HG02852 (cell line): ENCODE measurements around the gene CCDC51.

Experiments
- ATAC-seq: cut with Tn5 transposase; IDR thresholded peaks from one replicate; pipeline ENCODE4 v1.9.1; 2021; ENCODE audit warnings: mild to moderate bottlenecking, moderate library complexity; ENCODE audit not compliant: unreplicated experiment

Gene CCDC51

DNA sequence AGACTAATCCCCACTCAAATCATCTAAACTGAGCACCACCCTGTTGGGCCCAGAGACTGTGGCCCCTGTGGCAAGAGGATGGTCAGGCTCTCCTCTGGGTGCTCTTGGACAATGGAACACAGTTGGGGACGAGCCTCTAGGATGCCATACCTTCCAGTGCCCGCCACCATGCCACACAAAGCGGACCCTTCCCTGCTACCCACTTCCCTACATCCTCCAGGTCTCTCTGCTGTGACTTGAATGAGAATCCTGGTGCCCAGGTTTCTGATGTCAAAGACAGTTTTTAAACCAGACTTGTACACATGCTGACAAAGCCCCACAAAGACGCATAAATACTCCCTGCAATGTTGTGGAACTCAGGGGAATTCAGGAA, 4.7 kb downstream of the CCDC51 start:
- no peak for ATAC-seq

- ATAC-seq: no peak
Measured at GRCh38 chr3:48434591-48435222, 5.2 kb downstream of the CCDC51 start.

DNA sequence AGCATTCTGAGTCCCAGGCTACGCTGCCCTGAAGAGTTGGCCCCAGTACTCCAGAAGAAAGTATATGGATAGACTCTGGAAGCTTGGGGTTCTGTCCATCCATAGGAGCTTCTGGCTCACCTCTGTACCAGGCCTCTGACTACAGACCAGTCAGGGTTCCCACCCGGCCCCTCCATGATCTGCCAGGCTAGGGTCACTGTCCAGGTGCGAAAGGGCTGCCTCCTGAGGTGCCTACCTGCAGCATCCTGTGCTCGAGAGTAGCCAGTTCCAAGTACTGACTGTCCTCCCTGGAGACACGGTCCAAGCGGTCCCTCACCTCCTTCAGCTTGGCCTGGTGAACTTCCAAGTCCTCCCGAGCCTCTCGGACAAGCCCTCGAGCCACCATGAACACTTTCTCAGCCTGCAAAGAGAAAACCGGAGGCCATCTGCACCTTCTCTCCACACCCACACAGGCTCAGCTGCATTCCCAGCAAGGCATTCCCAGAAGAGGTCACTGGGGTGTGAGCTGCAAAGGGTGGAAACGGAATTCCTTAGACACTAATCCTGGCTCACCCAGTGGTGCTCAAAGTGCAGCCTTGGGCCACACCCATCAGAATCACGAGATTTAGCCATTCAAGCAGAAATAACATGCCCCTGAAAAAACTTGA, 6.3 kb downstream of the CCDC51 start:
- ATAC-seq: no peak

GRCh38 chr3:48432411-48433371, 7.2 kb downstream of the CCDC51 start:
- no peak for ATAC-seq

DNA sequence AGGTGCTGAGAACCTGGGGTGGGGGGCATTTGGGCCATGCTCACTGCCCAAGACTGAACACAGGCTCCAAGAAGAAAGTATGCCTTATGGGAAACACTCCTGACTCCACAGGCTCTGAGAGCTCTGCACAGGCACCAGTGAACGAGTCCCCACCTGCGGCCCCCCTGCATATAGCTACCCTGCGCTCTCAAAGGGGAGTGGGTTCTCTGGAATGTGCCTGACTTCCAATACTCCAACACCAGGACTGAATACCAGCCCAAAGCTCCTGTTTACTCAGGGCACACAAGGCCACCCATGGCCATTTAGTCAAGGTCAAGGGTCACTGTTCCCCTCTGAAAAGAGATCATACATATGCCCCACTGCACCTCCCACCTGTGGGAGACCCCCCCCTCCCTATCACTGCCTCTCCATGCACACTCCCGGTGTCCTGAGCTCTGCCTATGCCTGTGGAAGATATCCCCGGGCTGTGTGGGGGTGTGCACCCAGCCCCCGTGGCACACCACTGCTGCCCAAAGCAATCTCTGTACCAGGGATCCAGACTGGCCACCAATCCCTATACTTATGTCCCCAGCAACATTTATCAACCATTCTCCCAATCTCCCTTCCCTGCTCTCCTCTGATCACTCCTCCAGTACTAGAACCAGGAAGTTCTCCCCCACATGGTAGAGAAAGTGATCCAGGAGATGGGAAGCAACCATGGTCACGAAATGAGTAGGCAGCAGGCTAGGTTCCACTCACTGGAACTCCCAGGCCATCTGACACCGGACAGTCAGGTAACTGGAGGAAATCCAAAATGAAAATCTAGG, 8.5 kb downstream of the CCDC51 start:
- ATAC-seq: no peak

DNA sequence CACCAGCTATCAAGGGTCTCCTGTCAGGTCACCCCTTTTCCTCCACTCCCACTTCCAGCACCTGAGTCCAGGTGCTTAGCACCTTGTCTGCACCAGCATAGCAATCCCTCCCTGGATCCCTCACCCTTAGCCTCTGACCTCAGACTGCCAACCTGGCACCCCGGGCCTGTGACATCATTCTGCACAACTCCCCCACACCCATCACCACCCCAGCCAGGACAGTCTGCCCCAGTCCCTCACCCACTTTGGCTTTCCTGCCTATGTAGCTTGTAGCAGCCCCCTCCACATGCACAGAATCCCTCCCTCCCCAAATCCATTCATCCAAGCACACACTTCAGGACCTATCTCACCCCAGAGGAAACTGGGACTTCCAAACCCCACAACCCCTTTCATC, 9.2 kb downstream of the CCDC51 start:
- no peak for ATAC-seq

- no peak for ATAC-seq
Measured at GRCh38 chr3:48429960-48430707, 9.8 kb downstream of the CCDC51 start, which contains the start of gene PLXNB1. Gene PLXNB1, minus strand, starts transcription at chr3:48430086. Its CDS starts 5,475 bp downstream, at chr3:48424611.

DNA sequence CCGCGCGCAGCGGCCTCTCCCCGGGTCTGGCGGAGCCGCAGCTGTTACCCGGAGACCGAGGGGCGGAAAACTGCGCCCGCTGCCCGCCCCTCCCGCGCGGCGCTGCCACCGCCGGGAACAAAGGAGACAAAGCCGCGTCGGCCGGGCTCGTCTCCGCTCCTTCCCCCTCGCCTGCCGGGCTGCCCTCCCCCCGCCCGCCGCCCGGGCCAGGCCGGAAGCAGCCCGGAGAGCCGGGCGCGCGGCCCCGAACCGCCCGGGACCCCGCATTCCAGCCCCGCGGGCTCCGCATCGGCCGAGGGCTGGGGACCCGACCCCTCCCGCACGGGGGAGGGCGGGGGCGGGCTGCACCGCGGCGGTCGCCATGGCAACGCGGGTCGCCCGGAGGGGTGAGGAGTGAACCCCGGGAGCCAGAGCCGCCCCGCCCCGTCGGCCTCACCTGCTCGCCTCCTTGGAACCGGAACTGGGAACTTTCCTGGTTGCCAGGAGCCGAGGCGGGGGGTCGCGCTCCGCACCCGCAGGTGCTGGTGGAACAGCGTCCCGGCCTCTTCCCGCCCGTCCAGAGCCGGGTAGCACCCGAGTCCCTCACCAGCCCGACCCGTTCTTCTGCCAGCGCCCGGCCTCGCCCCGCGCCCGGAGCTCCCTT, 10.5 kb downstream of the CCDC51 start:
- ATAC-seq: no peak

- ATAC-seq: no peak
Measured at GRCh38 chr3:48428572-48429316, 11.2 kb downstream of the CCDC51 start.

DNA sequence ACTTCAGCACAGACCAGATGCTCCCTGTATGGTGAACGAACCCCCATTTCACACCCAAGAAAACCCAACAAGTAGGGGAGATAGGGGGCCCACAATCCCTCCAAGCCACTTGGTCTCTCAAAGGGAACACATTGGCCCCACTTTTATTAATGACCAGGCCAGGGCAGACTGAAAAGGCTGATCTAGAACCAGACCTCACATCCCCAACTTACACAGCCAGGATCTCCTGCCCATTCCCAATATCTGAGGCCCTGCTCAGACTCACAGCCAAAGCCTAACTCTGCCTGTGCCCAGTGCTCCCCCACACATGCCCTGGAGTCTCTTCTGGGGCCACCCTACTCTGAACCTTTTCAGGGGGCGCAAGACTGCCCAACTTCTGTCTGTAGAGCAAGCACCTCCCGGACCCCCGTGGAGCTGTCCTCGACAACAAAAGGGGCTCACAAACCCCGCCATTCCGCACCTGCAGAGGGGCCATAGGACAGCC, 11.8 kb downstream of the CCDC51 start:
- ATAC-seq: no peak

GRCh38 chr3:48427630-48427962, 12.3 kb downstream of the CCDC51 start:
- no peak for ATAC-seq

GRCh38 chr3:48426944-48427629, 12.8 kb downstream of the CCDC51 start:
- no peak for ATAC-seq

DNA sequence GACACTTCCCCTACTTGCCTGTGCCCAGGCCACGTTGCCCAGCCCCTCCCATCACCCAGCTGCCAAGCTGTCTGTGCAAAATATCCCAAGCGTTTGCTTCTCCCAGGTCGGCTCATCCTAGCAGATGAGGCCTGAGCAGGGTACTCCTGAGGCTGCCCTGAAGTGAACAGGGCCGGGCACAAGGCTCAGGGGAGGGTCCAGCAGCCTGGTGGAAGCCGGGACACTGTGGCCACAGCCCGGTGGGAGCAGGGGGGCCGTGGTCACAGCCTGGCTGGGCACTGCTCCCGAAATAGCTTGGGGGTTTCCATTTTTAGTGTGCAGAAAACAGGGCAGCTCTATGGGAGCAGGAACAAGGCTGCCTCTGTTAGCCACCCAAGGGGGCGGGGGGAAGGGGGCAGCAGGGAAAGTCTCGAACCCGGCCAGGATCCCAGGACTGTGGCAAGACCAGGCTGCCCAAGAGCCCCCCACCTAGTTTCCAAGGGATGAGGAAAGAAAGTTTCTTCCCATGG, 13.5 kb downstream of the CCDC51 start:
- ATAC-seq: no peak

DNA sequence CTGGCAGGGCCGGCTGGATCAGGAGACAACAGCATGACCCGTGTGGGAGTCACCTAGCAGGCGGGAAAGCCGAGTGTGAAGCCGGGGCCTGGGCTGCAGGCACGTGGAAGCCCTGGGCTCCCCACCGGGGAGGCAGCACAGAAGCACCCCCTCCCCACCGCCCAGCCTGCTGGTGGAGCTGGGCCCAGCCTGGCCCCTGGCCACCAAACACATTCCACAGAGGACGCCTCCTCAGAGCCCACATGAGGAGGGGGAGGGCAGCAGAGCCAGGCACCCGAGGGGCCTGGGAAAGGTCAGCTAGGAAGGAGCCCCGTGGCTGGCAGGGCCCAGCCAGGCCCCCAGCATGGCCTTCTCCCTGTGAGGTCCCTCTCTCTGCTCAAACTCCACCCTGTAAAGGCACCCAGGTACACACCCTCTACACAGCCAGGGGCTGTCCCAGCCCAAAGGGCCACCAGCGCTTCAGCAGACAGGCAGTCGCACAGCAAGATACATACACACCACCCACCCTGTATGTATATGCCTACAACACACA, 14.6 kb downstream of the CCDC51 start:
- ATAC-seq: no peak

DNA sequence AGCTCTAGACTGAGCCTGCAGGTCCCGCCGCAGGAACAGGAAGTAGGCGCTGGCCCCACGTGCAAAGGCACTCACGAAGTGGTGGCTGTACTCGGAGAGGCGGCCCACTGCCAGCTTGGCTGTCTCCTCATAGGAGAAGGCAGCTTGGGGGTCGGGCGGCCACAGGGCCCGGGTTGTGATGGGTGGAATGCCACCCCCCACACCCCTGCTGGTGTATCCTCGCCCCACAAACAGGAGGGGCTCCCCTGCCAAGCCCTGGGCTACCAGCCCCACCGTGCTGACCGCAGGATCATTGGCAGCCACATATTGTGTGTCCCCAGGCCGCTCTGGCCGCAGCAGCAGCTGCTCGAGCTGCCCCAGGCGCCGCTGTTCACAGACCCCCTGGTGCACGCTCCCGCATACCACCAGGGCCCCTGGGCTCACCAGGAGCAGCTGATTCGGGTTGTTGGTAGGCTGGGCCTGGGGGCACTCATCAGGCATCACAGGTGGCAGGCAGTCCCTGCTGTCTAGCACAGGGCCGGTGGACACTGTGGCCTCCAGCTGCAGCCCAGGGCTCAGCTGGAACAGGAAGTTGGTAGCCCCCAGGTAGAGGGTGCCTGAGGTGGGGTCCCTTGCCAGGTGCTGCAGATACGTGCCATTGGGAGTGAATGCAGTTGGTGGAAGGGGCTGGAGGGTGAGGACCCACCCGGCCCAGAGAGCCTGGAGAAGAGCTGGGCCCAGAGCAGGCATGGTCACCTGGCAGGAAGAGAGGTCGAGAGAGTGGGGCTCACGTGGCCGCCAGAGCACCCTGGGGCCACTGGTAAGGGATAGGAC, 15.8 kb downstream of the CCDC51 start:
- ATAC-seq: no peak

- no peak for ATAC-seq
Measured at GRCh38 chr3:48423241-48423882, 16.6 kb downstream of the CCDC51 start.

DNA sequence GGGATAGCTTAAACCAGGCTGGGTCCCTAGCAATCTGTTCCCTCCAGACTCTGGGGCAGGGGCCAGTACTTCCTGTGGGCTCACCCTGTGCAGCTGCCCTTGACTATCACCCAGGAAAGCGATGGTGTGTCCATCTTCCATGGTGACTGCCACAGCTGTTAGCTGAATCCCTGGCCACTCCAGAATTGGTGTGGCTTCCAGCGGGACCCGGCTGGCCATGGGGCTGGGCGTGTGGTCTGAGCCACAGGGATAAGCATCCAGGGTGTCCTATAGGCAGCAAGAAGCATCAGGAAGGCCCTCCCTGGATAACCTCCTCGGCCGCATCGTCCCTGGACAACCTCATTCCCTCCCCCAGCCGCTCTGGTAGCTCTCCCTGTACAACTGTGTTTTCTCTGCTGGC, 17.2 kb downstream of the CCDC51 start:
- no peak for ATAC-seq
